Rectal smooth muscle tissue (tissue), 1 donor: Measurements from ENCODE around the gene THAP2.
"Not testable (repeated sequence)": the region's sequence is repeated elsewhere in the genome, so short reads cannot be mapped to it uniquely, and the experiment has no call there.

Source experiments
- H3K27ac ChIP-seq: one replicate; pipeline ENCODE4 v1.7.0; 2013; ENCODE audit warnings: low read depth, low read length, inconsistent platforms
- H3K27me3 ChIP-seq: one replicate; pipeline ENCODE4 v1.7.0; 2013; ENCODE audit warnings: low read length; ENCODE audit not compliant: control insufficient read depth, insufficient read depth
- H3K36me3 ChIP-seq: one replicate; pipeline ENCODE4 v1.7.0; 2013; ENCODE audit warnings: low read length; ENCODE audit not compliant: control insufficient read depth, insufficient read depth
- H3K4me1 ChIP-seq: one replicate; pipeline ENCODE4 v1.7.0; 2013; ENCODE audit warnings: low read length; ENCODE audit not compliant: control insufficient read depth, insufficient read depth
- H3K4me3 ChIP-seq: one replicate; pipeline ENCODE4 v1.7.0; 2013; ENCODE audit warnings: low read length
- H3K9ac ChIP-seq: one replicate; pipeline ENCODE4 v1.7.0; 2013; ENCODE audit warnings: low read length

THAP2 gene

GRCh38 chr12:71665090-71665463, 976 bp downstream of the THAP2 start:
- Histone ChIP-seq H3K27me3 (no peaks in the 10 kb centered on the region), H3K27ac (peak overlapping the region; percentile 96), H3K4me1 (peaks cover 11% of the 10 kb centered on the region), H3K36me3 (no peaks in the 10 kb centered on the region), H3K4me3 (peak overlapping the region; percentile 100), H3K9ac (no peak overlapping the region)

GRCh38 chr12:71666259-71666658, 2.2 kb downstream of the THAP2 start:
- Histone ChIP-seq H3K36me3 (no peaks in the 10 kb centered on the region), H3K27me3 (no peaks in the 10 kb centered on the region), H3K4me3 (no peak overlapping the region), H3K4me1 (peaks cover 11% of the 10 kb centered on the region), H3K27ac (no peak overlapping the region), H3K9ac (no peak overlapping the region)

- Histone ChIP-seq H3K9ac (no peak overlapping the region), H3K4me3 (no peak overlapping the region)
Measured at GRCh38 chr12:71671311-71671710, 7.2 kb downstream of the THAP2 start.

GRCh38 chr12:71671816-71672215, 7.7 kb downstream of the THAP2 start:
- no peak overlapping the region for H3K4me3 ChIP-seq
- no peak overlapping the region for H3K9ac ChIP-seq
- H3K4me1 ChIP-seq, result no peaks in the 10 kb centered on the region
- H3K27ac ChIP-seq, result no peak overlapping the region
- no peaks in the 10 kb centered on the region for H3K36me3 ChIP-seq
- H3K27me3 ChIP-seq, result no peaks in the 10 kb centered on the region

More at GRCh38 chr12:71671311-71671710, 7.2 kb downstream of the THAP2 start:
- Histone ChIP-seq H3K27ac (no peak overlapping the region), H3K27me3 (no peaks in the 10 kb centered on the region), H3K36me3 (no peaks in the 10 kb centered on the region), H3K4me1 (no peaks in the 10 kb centered on the region)

GRCh38 chr12:71682466-71682865, 18.4 kb downstream of the THAP2 start:
- no peaks in the 10 kb centered on the region for H3K36me3 ChIP-seq
- H3K9ac ChIP-seq, result no peak overlapping the region
- no peaks in the 10 kb centered on the region for H3K27me3 ChIP-seq
- H3K27ac ChIP-seq, result no peak overlapping the region
- H3K4me3 ChIP-seq, result no peak overlapping the region
- peaks cover 1% of the 10 kb centered on the region for H3K4me1 ChIP-seq

GRCh38 chr12:71683633-71684032, 19.5 kb downstream of the THAP2 start:
- Histone ChIP-seq H3K27ac (no peak overlapping the region), H3K36me3 (no peaks in the 10 kb centered on the region), H3K4me1 (peaks cover 5% of the 10 kb centered on the region), H3K4me3 (no peak overlapping the region), H3K27me3 (no peaks in the 10 kb centered on the region), H3K9ac (no peak overlapping the region)

- Histone ChIP-seq H3K9ac (no peak overlapping the region), H3K27me3 (no peaks in the 10 kb centered on the region), H3K36me3 (no peaks in the 10 kb centered on the region), H3K4me1 (peaks cover 8% of the 10 kb centered on the region), H3K27ac (no peak overlapping the region), H3K4me3 (no peak overlapping the region)
Measured at GRCh38 chr12:71684081-71684480, 20.0 kb downstream of the THAP2 start.

GRCh38 chr12:71685312-71685906, 21.3 kb downstream of the THAP2 start:
- H3K36me3 ChIP-seq, result no peaks in the 10 kb centered on the region
- H3K9ac ChIP-seq, result peak overlapping the region; percentile 63
- H3K4me3 ChIP-seq, result peak overlapping the region; percentile 87
- H3K4me1 ChIP-seq, result peaks cover 8% of the 10 kb centered on the region
- H3K27ac ChIP-seq, result peak overlapping the region; percentile 89
- no peaks in the 10 kb centered on the region for H3K27me3 ChIP-seq

- peaks cover 8% of the 10 kb centered on the region for H3K4me1 ChIP-seq
- H3K9ac ChIP-seq, result peak within 1 kb of the TSS; percentile 63
- peak within 1 kb of the TSS; percentile 87 for H3K4me3 ChIP-seq
- no peaks in the 10 kb centered on the region for H3K36me3 ChIP-seq
- no peaks in the 10 kb centered on the region for H3K27me3 ChIP-seq
- H3K27ac ChIP-seq, result peak within 1 kb of the TSS; percentile 89
Measured at GRCh38 chr12:71685914-71686657, 22.0 kb downstream of the THAP2 start, which contains the start of gene TMEM19. Gene TMEM19 (plus strand): TSS chr12:71686082. CDS start chr12:71686681, 599 bp downstream.

GRCh38 chr12:71686658-71687025, 22.5 kb downstream of the THAP2 start:
- Histone ChIP-seq H3K4me1 (peaks cover 8% of the 10 kb centered on the region), H3K27ac (peak overlapping the region; percentile 89), H3K27me3 (no peaks in the 10 kb centered on the region), H3K9ac (no peak overlapping the region), H3K36me3 (no peaks in the 10 kb centered on the region), H3K4me3 (peak overlapping the region; percentile 87)

- not testable (repeated sequence) for H3K9ac ChIP-seq, H3K27ac ChIP-seq, H3K4me1 ChIP-seq, H3K27me3 ChIP-seq, H3K36me3 ChIP-seq
- peak overlapping the region; percentile 87 for H3K4me3 ChIP-seq
Measured at GRCh38 chr12:71687172-71687571, 23.1 kb downstream of the THAP2 start.

- H3K9ac ChIP-seq, result no peak overlapping the region
- H3K27me3 ChIP-seq, result no peaks in the 10 kb centered on the region
- no peaks in the 10 kb centered on the region for H3K36me3 ChIP-seq
- H3K4me3 ChIP-seq, result peak overlapping the region; percentile 11
- H3K27ac ChIP-seq, result no peak overlapping the region
- H3K4me1 ChIP-seq, result peaks cover 8% of the 10 kb centered on the region
Measured at GRCh38 chr12:71688961-71689570, 25.0 kb downstream of the THAP2 start.
